GM21447 (cell line): ENCODE measurements around the gene CDCA7L.
A peak's percentile ranks its signal among the peaks of the same experiment; 100 is the strongest.
"Not testable (repeated sequence)": the region's sequence is repeated elsewhere in the genome, so short reads cannot be mapped to it uniquely, and the experiment has no call there.

ENCODE experiments used
- ATAC-seq: cut with Tn5 transposase; IDR thresholded peaks from one replicate; pipeline ENCODE4 v1.9.1; 2021; ENCODE audit not compliant: unreplicated experiment

Gene CDCA7L

GRCh38 chr7:21911341-21911875 lies 34.3 kb downstream of the CDCA7L start:
- no peak for ATAC-seq

GRCh38 chr7:21910253-21910652 lies 35.4 kb downstream of the CDCA7L start:
- no peak for ATAC-seq

- no peak for ATAC-seq
Observed at GRCh38 chr7:21908746-21909145, 37.0 kb downstream of the CDCA7L start.

- no peak for ATAC-seq
Observed at GRCh38 chr7:21903020-21903786, 42.5 kb downstream of the CDCA7L start.

GRCh38 chr7:21902240-21902639 lies 43.5 kb downstream of the CDCA7L start:
- ATAC-seq: no peak

- ATAC-seq: peak; percentile 90
Observed at GRCh38 chr7:21898265-21898930, 47.3 kb downstream of the CDCA7L start.

- ATAC-seq: no peak
Observed at GRCh38 chr7:21893401-21893800, 52.3 kb downstream of the CDCA7L start.

- no peak for ATAC-seq
Observed at GRCh38 chr7:21891291-21891690, 54.4 kb downstream of the CDCA7L start.

GRCh38 chr7:21887779-21888178 lies 57.9 kb downstream of the CDCA7L start:
- no peak for ATAC-seq

GRCh38 chr7:21887353-21887752 lies 58.3 kb downstream of the CDCA7L start:
- ATAC-seq: no peak

- no peak for ATAC-seq
Observed at GRCh38 chr7:21886396-21886795, 59.3 kb downstream of the CDCA7L start.

GRCh38 chr7:21884496-21884895 lies 61.2 kb downstream of the CDCA7L start:
- no peak for ATAC-seq

GRCh38 chr7:21883501-21883900 lies 62.2 kb downstream of the CDCA7L start:
- not testable (repeated sequence) for ATAC-seq

GRCh38 chr7:21883069-21883468 lies 62.6 kb downstream of the CDCA7L start:
- no peak for ATAC-seq

- no peak for ATAC-seq
Observed at GRCh38 chr7:21869785-21870402, 75.8 kb downstream of the CDCA7L start.

- ATAC-seq: no peak
Observed at GRCh38 chr7:21868576-21868850, 77.2 kb downstream of the CDCA7L start.

GRCh38 chr7:21867816-21868575 lies 77.7 kb downstream of the CDCA7L start:
- no peak for ATAC-seq

GRCh38 chr7:21867226-21867625 lies 78.5 kb downstream of the CDCA7L start:
- ATAC-seq: no peak

GRCh38 chr7:21866731-21867130 lies 79.0 kb downstream of the CDCA7L start:
- ATAC-seq: no peak

GRCh38 chr7:21865631-21866204 lies 80.0 kb downstream of the CDCA7L start:
- not testable (repeated sequence) for ATAC-seq

- ATAC-seq: no peak
Observed at GRCh38 chr7:21851559-21851967, 94.1 kb downstream of the CDCA7L start.
